K562 (cell line): ENCODE results near the gene ETFRF1. TPM values are rescaled to one million over a fixed set of nuclear protein-coding genes. Genes with fewer than 3 reads are reported as not detected.

Experiments used
- EHMT2 ChIP-seq: fragments of 450-650 bp; IDR thresholded peaks from 2 replicates; pipeline ENCODE4 v1.6.1; 2018; ENCODE audit warnings: antibody characterized with exemption
- ZNF589 ChIP-seq: fragments of 200-800 bp; sonication (Bioruptor generic); IDR thresholded peaks from 2 replicates; pipeline ENCODE4 v1.6.1; 2016; ENCODE audit warnings: low read depth, missing genetic modification characterization, missing compliant biosample characterization
- polyA plus RNA-seq, 8 experiments: library from polyadenylated mRNA; depleted of rRNA in 4 of 8; stranded (reverse) in 5 of 8; unstranded in 3 of 8; fragments of >200 nt; fragmentation: Nextera tagmentation in 2 of 8; fragmentation: Illumina TruSeq in 1 of 8; extraction: Ambion mirVana in 2 of 8; extraction: Trizol in 1 of 8; gene quantifications; 2 replicates each; pipeline versions ENCODE4 v1.2.1 to v1.2.3, GENCODE V29; 2011 to 2014; ENCODE audit warnings: inconsistent platforms in 1 of 8, missing spikeins in 1 of 8
- total RNA-seq, 7 experiments: library from RNA; depleted of rRNA in 6 of 7; stranded (reverse); fragments of >200 nt in 6 of 7; fragmentation: Illumina TruSeq in 2 of 7; extraction: Trizol in 2 of 7; gene quantifications; 2 replicates each; pipeline versions ENCODE4 v1.2.1 to v1.2.3, GENCODE V29; 2011 to 2021; ENCODE audit warnings: low replicate concordance in 1 of 7
- TF ChIP-seq, protein P1 (sequence below): fragments of 450-650 bp; IDR thresholded peaks from 2 replicates; pipeline ENCODE4 v1.6.1; 2016; ENCODE audit warnings: mild to moderate bottlenecking, moderate library complexity
- TF ChIP-seq, protein P2 (sequence below), 3 experiments: IDR thresholded peaks in 2 of 3; conservative IDR thresholded peaks in 1 of 3; 2 replicates each; pipeline ENCODE4 v1.5.1; 2011 to 2012; ENCODE audit warnings: low read length in 3 of 3, mild to moderate bottlenecking in 3 of 3, control low read depth in 2 of 3, improper control_type of control experiment in 1 of 3, inconsistent platforms in 1 of 3, low read depth in 1 of 3, mixed read lengths in 1 of 3, moderate library complexity in 1 of 3; ENCODE audit not compliant: insufficient read depth in 2 of 3
- TF ChIP-seq, protein P3 (sequence below), 2 experiments: fragments of 450-650 bp; IDR thresholded peaks; 2 replicates each; pipeline ENCODE4 v1.6.1; 2018; ENCODE audit warnings: mild to moderate bottlenecking in 2 of 2, low read depth in 1 of 2; ENCODE audit not compliant: partially characterized antibody in 2 of 2

Gene ETFRF1
- total and polyA plus RNA-seq, 9 of the 15 experiments (the other 6 are each of a cell fraction or from before 2014, with no cell fraction given): 16.1 to 107 (median 33.7) TPM

DNA sequence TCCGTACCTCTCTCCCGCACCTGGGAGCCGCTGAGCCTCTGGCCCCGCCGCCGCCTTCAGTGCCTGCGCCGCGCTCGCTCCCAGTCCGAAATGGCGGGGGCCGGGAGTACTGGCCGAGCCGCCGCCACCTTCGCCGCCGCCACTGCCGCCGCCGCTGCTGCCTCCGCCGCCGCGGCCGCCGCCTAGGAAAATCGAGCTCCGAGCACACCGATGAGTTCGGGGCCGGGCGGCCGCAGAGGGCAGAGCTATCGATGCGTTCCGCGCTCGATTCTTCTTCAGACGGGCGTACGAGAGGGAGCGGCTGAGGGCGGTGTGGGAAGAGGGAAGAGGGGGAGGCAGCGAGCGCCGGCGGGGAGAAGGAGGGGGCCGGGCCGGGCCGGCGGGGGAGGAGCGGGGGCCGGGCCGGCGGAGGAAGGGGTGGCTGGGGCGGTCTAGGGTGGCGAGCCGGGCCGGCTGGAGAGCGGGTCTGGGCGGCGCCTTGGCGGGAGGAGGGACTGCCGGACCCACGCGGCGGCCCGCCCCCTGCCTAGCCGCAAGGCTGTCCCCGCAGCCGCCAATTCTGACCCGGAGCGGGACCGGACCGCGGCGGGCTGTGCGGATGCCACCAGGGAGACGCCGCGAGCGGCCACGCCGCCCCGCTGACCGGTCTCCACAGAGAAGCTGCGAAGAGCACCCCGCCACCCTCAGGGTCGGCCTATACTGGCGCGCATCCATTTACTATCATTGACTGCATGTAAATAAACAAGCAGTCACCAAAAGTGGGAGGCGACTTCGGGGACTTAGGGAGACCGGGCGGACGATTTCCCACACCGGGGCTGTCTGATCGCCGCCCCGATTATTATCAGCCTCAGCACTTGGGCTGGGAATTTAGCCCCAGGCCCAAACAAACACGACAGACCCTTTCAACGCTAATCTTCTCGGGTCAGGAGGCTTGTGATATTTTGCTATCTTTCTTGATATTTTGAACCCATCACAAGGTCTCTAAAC lies 56.0 kb downstream of the ETFRF1 start, which contains the start of gene KRAS (continued):
- TF ChIP-seq, protein P1, sequence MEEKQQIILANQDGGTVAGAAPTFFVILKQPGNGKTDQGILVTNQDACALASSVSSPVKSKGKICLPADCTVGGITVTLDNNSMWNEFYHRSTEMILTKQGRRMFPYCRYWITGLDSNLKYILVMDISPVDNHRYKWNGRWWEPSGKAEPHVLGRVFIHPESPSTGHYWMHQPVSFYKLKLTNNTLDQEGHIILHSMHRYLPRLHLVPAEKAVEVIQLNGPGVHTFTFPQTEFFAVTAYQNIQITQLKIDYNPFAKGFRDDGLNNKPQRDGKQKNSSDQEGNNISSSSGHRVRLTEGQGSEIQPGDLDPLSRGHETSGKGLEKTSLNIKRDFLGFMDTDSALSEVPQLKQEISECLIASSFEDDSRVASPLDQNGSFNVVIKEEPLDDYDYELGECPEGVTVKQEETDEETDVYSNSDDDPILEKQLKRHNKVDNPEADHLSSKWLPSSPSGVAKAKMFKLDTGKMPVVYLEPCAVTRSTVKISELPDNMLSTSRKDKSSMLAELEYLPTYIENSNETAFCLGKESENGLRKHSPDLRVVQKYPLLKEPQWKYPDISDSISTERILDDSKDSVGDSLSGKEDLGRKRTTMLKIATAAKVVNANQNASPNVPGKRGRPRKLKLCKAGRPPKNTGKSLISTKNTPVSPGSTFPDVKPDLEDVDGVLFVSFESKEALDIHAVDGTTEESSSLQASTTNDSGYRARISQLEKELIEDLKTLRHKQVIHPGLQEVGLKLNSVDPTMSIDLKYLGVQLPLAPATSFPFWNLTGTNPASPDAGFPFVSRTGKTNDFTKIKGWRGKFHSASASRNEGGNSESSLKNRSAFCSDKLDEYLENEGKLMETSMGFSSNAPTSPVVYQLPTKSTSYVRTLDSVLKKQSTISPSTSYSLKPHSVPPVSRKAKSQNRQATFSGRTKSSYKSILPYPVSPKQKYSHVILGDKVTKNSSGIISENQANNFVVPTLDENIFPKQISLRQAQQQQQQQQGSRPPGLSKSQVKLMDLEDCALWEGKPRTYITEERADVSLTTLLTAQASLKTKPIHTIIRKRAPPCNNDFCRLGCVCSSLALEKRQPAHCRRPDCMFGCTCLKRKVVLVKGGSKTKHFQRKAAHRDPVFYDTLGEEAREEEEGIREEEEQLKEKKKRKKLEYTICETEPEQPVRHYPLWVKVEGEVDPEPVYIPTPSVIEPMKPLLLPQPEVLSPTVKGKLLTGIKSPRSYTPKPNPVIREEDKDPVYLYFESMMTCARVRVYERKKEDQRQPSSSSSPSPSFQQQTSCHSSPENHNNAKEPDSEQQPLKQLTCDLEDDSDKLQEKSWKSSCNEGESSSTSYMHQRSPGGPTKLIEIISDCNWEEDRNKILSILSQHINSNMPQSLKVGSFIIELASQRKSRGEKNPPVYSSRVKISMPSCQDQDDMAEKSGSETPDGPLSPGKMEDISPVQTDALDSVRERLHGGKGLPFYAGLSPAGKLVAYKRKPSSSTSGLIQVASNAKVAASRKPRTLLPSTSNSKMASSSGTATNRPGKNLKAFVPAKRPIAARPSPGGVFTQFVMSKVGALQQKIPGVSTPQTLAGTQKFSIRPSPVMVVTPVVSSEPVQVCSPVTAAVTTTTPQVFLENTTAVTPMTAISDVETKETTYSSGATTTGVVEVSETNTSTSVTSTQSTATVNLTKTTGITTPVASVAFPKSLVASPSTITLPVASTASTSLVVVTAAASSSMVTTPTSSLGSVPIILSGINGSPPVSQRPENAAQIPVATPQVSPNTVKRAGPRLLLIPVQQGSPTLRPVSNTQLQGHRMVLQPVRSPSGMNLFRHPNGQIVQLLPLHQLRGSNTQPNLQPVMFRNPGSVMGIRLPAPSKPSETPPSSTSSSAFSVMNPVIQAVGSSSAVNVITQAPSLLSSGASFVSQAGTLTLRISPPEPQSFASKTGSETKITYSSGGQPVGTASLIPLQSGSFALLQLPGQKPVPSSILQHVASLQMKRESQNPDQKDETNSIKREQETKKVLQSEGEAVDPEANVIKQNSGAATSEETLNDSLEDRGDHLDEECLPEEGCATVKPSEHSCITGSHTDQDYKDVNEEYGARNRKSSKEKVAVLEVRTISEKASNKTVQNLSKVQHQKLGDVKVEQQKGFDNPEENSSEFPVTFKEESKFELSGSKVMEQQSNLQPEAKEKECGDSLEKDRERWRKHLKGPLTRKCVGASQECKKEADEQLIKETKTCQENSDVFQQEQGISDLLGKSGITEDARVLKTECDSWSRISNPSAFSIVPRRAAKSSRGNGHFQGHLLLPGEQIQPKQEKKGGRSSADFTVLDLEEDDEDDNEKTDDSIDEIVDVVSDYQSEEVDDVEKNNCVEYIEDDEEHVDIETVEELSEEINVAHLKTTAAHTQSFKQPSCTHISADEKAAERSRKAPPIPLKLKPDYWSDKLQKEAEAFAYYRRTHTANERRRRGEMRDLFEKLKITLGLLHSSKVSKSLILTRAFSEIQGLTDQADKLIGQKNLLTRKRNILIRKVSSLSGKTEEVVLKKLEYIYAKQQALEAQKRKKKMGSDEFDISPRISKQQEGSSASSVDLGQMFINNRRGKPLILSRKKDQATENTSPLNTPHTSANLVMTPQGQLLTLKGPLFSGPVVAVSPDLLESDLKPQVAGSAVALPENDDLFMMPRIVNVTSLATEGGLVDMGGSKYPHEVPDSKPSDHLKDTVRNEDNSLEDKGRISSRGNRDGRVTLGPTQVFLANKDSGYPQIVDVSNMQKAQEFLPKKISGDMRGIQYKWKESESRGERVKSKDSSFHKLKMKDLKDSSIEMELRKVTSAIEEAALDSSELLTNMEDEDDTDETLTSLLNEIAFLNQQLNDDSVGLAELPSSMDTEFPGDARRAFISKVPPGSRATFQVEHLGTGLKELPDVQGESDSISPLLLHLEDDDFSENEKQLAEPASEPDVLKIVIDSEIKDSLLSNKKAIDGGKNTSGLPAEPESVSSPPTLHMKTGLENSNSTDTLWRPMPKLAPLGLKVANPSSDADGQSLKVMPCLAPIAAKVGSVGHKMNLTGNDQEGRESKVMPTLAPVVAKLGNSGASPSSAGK: 0 out of 2 replicates have a peak, but pooled peaks have one; percentile 18
- TF ChIP-seq, protein P2, sequence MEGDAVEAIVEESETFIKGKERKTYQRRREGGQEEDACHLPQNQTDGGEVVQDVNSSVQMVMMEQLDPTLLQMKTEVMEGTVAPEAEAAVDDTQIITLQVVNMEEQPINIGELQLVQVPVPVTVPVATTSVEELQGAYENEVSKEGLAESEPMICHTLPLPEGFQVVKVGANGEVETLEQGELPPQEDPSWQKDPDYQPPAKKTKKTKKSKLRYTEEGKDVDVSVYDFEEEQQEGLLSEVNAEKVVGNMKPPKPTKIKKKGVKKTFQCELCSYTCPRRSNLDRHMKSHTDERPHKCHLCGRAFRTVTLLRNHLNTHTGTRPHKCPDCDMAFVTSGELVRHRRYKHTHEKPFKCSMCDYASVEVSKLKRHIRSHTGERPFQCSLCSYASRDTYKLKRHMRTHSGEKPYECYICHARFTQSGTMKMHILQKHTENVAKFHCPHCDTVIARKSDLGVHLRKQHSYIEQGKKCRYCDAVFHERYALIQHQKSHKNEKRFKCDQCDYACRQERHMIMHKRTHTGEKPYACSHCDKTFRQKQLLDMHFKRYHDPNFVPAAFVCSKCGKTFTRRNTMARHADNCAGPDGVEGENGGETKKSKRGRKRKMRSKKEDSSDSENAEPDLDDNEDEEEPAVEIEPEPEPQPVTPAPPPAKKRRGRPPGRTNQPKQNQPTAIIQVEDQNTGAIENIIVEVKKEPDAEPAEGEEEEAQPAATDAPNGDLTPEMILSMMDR (IDR thresholded peaks at IDR 0.05 in 2 of 3, conservative IDR thresholded peaks at IDR 0.05 in 1 of 3; ENCODE audit: insufficient read depth in 2 of 3, low read depth in 1 of 3, low read length in 3 of 3): no peak
- TF ChIP-seq ZNF589 (CRISPR knock-in tag): peak; percentile 70; the same call in 1 of the 2 replicates
- no peak for TF ChIP-seq EHMT2
- TF ChIP-seq, protein P3, sequence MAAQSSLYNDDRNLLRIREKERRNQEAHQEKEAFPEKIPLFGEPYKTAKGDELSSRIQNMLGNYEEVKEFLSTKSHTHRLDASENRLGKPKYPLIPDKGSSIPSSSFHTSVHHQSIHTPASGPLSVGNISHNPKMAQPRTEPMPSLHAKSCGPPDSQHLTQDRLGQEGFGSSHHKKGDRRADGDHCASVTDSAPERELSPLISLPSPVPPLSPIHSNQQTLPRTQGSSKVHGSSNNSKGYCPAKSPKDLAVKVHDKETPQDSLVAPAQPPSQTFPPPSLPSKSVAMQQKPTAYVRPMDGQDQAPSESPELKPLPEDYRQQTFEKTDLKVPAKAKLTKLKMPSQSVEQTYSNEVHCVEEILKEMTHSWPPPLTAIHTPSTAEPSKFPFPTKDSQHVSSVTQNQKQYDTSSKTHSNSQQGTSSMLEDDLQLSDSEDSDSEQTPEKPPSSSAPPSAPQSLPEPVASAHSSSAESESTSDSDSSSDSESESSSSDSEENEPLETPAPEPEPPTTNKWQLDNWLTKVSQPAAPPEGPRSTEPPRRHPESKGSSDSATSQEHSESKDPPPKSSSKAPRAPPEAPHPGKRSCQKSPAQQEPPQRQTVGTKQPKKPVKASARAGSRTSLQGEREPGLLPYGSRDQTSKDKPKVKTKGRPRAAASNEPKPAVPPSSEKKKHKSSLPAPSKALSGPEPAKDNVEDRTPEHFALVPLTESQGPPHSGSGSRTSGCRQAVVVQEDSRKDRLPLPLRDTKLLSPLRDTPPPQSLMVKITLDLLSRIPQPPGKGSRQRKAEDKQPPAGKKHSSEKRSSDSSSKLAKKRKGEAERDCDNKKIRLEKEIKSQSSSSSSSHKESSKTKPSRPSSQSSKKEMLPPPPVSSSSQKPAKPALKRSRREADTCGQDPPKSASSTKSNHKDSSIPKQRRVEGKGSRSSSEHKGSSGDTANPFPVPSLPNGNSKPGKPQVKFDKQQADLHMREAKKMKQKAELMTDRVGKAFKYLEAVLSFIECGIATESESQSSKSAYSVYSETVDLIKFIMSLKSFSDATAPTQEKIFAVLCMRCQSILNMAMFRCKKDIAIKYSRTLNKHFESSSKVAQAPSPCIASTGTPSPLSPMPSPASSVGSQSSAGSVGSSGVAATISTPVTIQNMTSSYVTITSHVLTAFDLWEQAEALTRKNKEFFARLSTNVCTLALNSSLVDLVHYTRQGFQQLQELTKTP (IDR thresholded peaks at IDR 0.05; ENCODE audit: low read depth in 1 of 2, partially characterized antibody in 2 of 2): no peak
